HG02970 (cell line): ENCODE results near the gene LYZL6.

Experiments
- ATAC-seq: cut with Tn5 transposase; IDR thresholded peaks from one replicate; pipeline ENCODE4 v1.9.1; 2021; ENCODE audit warnings: mild to moderate bottlenecking, moderate library complexity, moderate number of reproducible peaks; ENCODE audit not compliant: unreplicated experiment, low FRiP score

The LYZL6 gene, protein sequence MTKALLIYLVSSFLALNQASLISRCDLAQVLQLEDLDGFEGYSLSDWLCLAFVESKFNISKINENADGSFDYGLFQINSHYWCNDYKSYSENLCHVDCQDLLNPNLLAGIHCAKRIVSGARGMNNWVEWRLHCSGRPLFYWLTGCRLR

DNA sequence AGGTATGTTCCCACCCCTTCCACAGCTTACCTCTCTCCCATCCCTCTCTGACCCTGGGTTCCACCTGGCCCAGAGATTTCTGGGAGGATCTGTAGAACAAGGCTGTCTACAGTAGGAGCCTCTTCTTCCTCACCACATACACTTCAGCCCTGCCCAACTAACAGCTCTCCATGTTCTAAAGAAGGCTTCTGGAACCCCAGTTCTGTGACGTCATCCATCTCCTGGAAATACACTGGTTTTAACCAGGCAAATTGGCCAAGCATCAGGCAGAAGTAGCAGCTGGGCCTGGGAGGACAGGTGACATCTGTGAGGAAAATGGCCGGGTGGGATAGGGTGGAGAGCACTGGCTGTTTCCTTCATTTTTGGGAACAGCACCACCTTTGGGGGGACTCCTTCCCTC is at the start of gene LYZL6:
Gene LYZL6, minus strand, starts transcription at position 177 of the 400 bp plus-strand sequence. CDS start 4,357 bp downstream, outside the sequence.
- no peak for ATAC-seq

DNA sequence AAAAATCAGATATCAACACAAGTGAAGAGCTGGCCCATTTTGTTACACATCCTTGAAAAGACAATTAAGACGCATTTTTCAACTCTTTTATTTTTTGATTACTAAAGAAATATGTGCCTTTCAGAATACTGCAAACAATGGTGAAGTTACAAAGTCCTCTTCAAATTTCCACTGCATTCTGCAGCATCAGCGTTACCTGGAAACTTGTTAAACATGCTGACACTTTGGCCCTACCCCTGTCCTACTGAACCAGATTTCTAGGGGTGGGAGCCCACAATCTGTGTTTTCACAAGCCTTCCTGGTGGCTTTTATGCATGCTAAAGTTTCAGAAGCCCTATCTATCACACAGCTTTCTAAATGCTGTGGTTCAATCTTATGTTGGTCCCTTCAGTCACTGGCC is 47.6 kb upstream of the LYZL6 start:
- ATAC-seq = no peak

DNA sequence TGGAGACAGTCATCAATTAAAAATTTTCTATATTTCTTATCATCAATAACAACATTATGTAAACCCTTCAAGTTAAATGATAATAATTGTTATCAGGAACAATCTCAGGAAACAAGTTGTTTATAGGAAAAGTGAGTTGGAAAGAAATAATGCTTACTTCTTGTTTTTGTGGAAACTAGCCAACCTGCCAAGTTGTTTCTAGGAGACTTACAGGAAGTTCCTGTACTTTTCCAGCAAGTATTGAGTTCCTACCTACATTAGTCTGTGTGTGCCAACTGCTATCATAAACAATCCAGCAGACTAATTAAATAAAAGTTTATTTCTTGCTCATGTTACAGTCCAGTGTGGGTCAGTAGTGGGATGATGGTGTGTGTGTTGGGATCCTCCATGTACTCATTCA is 44.7 kb upstream of the LYZL6 start:
- no peak for ATAC-seq

DNA sequence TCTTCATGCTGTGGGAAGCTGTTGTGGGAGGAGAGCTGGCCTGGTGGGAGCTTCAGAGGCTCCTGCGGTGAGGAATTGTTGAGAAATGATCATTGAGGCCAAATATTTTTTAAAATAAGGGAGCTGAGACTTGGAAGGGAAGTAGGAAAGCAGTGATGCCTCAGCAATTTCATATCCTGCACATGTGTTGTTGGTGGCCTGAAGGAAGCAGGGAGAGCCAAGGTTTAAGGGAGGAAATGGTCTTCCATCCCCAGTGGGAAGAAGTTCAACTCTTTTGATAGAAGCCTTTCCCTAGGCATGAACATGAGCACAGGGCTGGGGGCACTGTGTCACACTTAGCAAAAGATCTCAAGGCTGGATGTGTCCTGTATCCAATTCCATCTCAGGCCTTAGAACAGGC is 43.1 kb upstream of the LYZL6 start, which contains the start of gene CCL14:
Gene CCL14, minus strand, starts transcription at position 87 of the 400 bp plus-strand sequence. Its CDS starts 80 bp downstream, at position 7.
- no peak for ATAC-seq

DNA sequence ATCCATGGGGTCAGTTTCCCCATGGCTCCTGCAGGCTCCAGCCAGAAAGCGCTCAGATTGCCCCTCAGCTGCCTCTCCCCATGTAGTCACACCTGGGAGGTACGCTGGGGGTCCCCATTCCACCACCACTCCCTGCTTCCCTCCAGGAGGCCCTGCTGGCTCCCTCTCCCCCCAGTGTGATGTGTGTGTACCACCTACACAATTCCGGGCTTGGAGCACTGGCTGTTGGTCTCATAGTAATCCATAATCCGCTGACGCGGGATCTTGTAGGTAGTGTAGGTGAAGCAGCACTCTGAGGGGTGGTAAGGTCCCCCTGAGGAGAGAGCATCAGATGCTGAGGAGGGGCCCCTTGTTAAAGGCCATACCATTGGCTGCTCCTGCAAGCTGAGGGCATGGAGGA is 40.6 kb upstream of the LYZL6 start:
- no peak for ATAC-seq

DNA sequence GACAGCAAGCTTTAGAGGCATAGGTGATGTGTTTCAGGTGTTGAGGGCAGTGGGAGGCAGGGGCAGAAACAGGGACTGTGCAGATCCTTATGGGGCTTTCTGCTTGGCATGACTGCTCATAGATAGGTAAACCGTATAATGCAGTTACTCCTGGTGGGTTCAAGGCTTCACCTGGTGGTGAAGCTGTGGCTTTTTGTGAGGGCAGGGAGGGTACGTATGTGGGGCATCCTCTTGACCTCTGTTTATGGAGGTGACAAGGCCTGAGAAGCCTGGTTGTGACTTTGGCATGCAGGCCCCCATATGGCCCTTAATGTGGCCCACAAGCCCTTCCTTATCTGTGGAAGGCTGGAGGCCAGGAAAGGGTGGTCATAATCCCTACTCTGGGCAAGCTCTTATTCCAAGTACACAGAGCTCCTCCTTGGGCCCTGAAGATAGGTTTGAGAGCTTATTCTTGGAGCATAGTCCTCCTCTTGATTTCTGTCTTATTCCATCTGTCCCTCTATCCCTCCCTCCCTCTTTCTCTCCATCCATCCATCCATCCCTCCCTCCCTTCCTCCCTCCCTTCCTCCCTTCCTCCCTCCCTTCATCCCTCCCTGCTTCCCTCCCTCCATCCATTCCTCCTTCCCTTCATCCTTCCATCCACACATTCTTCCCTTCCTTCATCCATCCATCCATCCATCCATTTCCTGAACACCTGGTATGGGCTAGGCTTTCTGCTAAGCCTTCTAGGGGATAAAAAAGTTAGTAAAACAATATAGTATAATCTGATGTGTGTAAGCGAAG is 39.1 kb upstream of the LYZL6 start:
- no peak for ATAC-seq

DNA sequence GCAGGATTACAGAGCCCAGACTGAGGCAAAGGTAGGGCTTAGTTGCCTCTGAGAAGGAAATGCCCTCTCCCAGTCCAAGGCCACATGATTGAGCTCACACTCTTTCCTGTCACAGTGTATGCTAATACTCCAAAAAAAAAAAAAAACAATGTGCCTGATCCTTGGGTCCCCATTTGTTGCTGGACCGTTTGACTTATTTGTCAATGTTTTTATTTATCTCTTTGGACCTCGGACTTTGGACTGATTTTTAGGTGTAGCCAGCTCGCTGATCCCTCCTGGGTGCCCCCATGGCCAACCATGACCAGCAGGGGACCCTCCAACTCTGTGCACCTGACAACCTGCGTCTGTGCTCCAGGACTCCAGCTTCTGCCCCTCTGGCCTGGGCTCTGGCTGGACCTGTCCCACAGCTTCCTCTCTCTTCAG is 38.4 kb upstream of the LYZL6 start:
- ATAC-seq = no peak

DNA sequence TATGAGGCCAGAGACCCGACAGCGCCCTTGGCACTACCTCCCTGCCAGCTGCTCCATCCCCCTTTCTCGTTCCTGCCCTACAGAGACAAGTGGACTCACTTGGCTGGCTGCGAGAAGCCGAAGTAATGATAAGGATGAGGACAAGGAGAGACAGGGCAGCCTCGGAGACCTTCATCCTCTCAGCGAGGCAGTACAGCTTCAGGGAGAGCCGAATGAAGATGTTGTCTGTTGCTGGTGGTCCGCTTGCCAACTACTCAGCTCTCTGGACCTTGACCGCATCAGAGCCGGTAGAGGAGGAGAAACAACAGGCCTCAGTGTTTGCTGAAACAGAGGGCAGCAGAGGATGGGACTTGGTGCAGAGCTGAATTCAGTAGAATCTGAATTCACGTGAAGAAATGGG is 37.7 kb upstream of the LYZL6 start, which contains the start of gene CCL16:
Gene CCL16, minus strand, starts transcription at position 252 of the 400 bp plus-strand sequence. Its CDS starts 77 bp downstream, at position 175.
- no peak for ATAC-seq

DNA sequence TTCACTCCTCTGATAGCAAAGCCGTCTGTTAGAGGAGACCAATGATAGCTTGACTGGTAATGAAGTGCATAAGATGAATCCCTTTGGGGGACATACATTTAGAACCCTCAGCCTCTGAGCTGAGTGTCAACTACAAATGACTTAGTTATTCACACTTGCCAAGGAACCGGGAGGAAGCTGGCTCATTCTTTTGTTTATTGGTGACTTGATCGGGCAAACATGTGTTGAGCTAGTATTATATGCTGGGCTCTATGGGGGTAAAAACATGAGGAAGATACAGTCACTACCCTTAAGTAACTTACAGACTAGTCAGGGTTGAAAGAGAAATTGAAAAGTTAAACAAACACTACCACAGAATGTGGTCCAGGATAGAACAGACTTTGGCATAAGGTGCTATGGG is 34.8 kb upstream of the LYZL6 start:
- no peak for ATAC-seq

DNA sequence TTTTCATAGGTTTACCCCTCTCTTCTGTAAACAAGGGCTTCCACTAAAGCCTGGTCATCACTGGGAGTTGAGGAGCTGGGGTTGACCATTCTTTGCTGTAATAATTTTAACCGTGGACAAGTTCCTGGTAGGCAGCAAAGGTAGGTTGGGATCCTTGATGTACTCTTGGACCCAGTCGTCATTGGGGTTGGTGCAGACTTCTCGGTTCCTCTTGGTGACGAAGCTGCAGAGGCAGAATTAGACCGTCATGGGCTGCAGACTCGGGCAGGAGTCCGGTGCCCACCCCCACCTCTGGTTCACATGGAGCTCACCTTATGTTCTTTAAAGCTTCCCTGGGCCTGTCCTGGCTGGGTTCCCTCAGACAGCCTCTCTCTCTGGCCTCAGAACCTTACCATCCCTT is 34.0 kb upstream of the LYZL6 start:
- ATAC-seq = no peak

DNA sequence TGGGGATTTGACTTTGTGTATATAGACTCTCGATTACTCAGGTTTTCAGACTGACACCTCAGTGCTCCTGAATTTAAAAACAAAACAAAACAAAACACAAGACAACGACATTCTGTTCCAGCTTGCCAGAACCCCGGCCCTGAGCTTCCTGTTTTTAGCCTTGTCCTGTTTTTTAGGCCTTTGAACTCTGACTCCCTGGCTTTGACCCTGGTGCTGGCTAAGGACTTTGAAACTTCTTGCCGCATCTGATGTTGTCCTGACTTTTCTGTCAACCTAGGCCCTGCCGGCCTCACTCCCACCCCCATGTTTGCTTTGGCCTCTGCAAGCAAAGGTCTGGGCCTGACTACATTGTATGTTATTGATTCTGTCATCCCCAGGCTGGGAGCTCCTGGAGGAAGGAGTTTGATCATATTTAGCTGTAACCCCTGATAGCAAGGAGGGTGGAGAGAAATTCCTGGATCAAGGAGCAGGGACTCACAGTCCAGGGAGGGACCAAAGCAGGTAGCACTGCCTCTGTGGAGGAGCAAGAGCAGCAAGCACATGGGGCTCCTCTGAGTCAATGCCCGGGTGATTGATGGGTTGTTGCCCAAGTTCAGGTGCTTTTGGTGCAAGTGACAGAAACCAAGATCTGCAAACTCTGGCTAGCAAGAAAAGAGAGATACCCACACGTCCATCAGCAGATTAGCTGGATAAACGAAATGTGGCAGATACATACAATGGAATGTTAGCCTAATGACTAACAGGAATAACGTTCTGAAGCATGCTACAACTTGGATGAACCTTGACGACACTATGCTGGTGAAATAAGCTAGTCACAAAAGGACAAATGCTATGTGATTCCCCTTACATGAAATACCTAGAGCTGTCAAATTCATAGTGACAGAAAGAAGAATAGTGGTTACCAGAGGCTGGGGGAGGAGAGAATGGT is 30.1 kb upstream of the LYZL6 start:
- ATAC-seq = no peak

DNA sequence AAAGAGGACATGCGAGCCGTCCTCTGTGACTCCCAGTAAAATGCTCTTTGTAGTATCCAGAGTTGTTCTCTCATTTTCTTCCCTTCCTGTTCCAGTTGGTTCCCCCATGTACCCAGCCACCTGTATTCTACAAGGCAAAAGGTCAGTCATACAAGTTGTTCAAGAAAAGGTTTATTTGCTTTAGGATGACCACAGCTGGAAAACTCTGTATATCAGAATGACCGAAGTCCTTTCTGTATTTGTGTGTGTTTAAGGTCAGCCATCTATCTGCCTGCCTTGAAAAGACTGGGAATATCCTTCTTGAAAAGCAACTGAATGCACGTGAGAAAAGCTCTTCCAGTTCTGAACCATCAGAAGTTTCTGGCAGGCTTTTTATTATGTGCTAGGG is 29.4 kb upstream of the LYZL6 start:
- ATAC-seq = no peak

DNA sequence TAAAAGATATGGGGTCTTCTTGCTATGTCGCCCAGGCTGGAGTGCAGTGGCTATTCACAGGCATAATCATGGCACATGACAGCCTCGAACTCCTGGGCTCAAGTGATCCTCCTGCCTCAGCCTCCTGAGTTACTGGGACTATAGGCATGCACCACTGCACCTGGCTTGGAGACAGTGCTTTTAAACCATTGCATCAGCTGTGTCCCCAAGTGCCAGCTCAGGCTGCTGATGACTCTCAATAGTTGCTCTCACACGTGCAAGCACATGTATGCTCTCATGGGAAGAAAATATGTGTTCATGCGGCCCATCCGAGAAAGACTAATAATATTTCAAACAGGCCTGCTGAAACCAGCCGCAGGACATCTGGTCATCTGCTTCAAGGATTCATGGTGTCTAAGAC is 29.0 kb upstream of the LYZL6 start:
- ATAC-seq = no peak

DNA sequence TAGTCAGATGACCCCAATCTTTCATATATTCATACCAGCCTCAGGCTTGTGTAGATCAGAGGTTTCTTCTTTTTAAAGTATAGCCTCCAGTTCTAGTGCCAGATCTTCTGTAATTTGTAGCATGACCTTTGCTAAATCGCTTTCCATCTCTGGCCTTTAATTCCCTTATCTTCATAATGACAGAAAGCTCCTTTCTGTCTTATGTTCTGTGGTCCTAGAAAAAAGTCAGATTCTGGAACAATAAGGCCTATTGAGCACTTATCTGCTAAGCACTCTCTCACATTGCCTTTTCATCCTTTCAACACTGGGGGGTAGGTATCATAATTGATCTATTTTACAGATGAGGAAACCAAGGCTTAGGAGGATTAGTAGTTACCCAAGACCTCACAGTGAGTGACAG is 28.6 kb upstream of the LYZL6 start:
- ATAC-seq = no peak

DNA sequence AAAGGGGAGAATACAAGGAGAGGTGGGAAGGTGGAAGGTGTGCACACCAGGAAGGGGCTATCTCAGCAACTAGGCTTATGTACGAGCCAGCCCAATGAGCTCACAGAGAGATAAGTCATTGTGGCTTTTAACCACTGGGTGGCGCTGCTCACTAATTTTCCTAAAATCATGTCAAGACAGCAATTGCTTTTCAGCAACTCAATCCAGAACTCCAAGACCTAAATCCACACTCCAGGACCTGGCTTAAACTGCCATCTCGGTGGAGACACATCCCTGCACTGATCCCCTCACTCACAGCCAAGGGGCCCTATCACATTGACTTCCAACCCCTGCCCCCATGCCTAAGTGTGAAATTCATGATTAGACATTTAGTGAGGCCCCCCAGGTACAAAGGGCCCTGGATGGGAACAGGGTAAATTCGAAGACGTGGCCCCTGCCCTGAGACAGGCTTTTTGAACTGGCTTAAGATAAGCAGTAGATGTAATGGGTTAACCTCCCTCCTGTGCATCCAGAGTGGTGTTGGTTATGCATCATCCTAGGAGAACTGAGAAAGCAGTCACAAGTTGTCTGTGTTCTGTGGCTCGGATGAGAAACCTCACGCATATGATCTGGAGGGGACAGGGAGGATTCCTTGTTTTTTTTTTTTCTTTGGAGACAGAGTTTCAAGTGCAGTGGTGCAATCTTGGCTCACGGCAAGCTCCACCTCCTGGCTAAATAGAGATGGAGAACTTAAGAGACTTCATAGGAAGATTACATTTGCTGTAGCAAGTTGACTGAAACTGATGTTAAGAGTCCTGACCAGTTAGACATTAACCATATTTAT is 26.3 kb upstream of the LYZL6 start:
- ATAC-seq = no peak

DNA sequence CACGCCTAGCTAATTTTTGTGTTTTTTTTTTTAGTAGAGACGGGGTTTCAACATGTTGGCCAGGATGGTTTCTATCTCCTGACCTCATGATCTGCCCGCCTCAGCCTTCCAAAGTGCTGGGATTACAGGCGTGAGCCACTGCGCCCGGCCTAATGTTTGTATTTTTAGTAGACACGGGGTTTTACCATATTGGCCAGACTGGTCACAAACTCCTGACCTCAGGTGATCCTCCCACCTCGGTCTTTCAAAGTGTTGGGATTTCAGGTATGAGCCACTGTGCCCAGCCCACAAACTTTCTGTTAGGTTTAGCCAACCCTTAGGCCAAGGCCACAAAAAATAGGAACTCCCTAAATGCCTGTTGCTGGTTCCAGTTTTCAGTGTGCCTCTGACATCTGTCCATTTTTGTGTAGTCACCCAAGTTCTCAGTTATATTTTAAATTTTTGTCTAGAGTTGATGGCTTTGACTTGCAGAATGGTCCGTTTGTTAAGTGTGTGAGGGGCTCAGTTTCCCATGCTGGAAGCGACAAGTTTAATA is 25.1 kb upstream of the LYZL6 start:
- no peak for ATAC-seq

DNA sequence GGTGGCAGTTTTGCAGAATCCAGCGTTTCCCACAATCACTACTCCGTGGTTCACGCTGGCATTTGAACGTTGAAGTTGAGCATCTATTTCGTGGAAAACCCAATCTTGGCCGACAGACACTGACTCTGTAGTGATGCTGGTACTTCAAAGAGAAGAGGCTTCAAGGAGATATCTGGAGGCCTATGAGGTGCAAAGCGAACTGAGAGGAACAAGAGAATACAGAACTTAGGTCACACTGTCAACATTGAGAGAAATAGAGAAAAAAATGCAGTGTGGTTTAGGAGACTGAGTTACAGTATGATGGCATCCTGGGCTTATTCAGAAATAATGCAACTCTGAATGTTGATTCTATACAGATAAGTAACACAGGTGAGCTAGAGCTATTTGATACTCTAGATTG is 21.8 kb upstream of the LYZL6 start:
- ATAC-seq = no peak

DNA sequence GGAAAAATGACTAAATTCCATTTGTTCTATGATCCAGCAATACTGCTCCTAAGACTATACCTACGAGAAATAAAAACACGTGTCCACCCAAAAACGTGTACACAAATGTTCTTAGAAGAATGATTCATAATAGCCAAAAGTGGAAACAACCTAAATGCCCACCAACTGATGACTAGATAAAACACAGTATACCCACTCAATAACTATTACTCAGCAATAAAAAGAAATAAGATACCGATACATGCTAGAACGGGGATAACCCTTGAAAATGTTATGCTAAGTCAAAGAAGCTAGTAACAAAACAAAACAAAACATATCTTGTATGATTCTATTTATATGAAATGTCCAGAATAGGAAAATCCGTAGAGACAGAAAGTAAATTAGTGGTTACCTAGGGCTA is 20.1 kb upstream of the LYZL6 start:
- no peak for ATAC-seq

DNA sequence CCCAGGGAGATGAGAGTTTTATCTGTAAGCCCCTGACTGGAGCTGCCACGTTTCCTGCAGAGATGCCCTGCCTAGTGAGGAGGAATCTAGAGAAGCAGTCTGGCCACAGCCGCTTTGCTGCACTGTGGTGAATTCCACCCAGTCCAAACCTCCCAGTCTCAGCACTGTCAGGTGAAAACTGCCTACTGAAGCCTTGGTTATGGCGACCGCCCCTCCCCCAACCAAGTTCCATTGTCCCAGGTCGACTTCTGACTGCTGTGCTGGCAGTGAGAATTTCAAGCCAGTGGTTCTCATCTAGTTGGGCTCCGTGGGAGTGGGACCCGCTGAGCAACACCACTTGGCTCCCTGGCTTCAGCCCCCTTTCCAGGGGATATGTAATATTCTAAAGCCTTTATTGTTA is 10.2 kb upstream of the LYZL6 start:
- no peak for ATAC-seq

DNA sequence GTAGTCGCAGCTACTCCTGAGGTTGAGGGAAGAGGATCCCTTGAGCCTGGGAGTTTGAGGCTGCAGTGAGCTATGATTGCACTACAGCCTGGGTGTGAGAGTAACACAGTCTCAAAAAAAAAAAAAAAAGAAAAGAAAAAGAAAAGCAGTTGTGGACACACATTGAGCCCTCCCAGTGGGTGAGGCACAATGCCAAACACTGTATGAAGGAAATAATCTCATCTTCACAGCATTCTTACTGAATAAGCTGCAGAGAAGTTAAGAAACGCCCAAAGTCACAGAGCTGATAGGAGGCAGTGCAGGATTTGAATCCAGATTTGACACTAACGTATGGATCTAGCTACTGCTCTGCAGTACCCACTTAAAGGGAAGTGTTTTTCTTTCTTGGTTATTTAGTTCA is 5.9 kb upstream of the LYZL6 start:
- no peak for ATAC-seq
